Neural progenitor cell (in vitro differentiated cells): ENCODE data around the gene GATAD2A.

Experiments used
- EZH2 ChIP-seq: fragments of 200-600 bp; sonication (generic); IDR thresholded peaks from 2 replicates; pipeline ENCODE4 v1.6.1; 2017; ENCODE audit warnings: antibody characterized with exemption, mild to moderate bottlenecking, moderate library complexity
- EZH2phosphoT487 ChIP-seq: fragments of 200-600 bp; sonication (generic); IDR thresholded peaks from 2 replicates; pipeline ENCODE4 v1.6.1; 2017; ENCODE audit warnings: antibody characterized with exemption

- TF ChIP-seq EZH2 (no peak), EZH2phosphoT487 (no peak)
Measured at GRCh38 chr19:19489804-19490204, 84.3 kb downstream of the GATAD2A start.
